OCI-LY1 (cell line): ENCODE data around the gene E2F3.

Experiments used
- CTCF ChIP-seq: fragments of 200-600 bp; sonication (generic), shearing (Covaris generic); IDR thresholded peaks from 2 replicates; pipeline ENCODE4 v1.5.1; 2017; ENCODE audit warnings: mild to moderate bottlenecking, antibody characterized with exemption, low read length, moderate library complexity, mixed read lengths
- EZH2 ChIP-seq: fragments of 200-600 bp; sonication (generic), shearing (Covaris generic); IDR thresholded peaks from 2 replicates; pipeline ENCODE4 v1.8.0; 2017; ENCODE audit warnings: borderline replicate concordance, mixed run types, mild to moderate bottlenecking, antibody characterized with exemption, low read length, moderate library complexity, mixed read lengths

- TF ChIP-seq CTCF (no peak), EZH2 (no peak)
Measured at GRCh38 chr6:20354366-20354765, 47.3 kb upstream of the E2F3 start.
